T1000 (cell line): Measurements from ENCODE around the gene AFTPH.

Experiments used
- DNase-seq: peaks from one replicate; lab custom pipeline; 2025; ENCODE audit warnings: mixed read lengths; lab: John Stamatoyannopoulos, UW

The AFTPH gene

GRCh38 chr2:64593035-64593655 lies 69.0 kb downstream of the AFTPH start:
- no peak for DNase-seq

- DNase-seq: no peak
Measured at GRCh38 chr2:64594226-64594989, 70.3 kb downstream of the AFTPH start.

GRCh38 chr2:64595397-64596176 lies 71.5 kb downstream of the AFTPH start:
- DNase-seq: no peak

GRCh38 chr2:64598226-64598625 lies 74.1 kb downstream of the AFTPH start:
- no peak for DNase-seq

- no peak for DNase-seq
Measured at GRCh38 chr2:64599469-64599868, 75.3 kb downstream of the AFTPH start.

- no peak for DNase-seq
Measured at GRCh38 chr2:64601034-64601754, 77.1 kb downstream of the AFTPH start.

- no peak for DNase-seq
Measured at GRCh38 chr2:64601785-64602391, 77.8 kb downstream of the AFTPH start.

GRCh38 chr2:64602436-64602835 lies 78.3 kb downstream of the AFTPH start:
- DNase-seq: no peak

GRCh38 chr2:64604155-64604554 lies 80.0 kb downstream of the AFTPH start:
- DNase-seq: no peak

GRCh38 chr2:64605026-64605471 lies 80.9 kb downstream of the AFTPH start:
- no peak for DNase-seq

- DNase-seq: no peak
Measured at GRCh38 chr2:64605991-64606478, 81.9 kb downstream of the AFTPH start.

- no peak for DNase-seq
Measured at GRCh38 chr2:64606479-64607363, 82.6 kb downstream of the AFTPH start.

- DNase-seq: no peak
Measured at GRCh38 chr2:64607381-64608304, 83.5 kb downstream of the AFTPH start.

- DNase-seq: no peak
Measured at GRCh38 chr2:64608867-64609226, 84.7 kb downstream of the AFTPH start.

- no peak for DNase-seq
Measured at GRCh38 chr2:64609227-64609941, 85.3 kb downstream of the AFTPH start.

- no peak for DNase-seq
Measured at GRCh38 chr2:64609942-64610281, 85.8 kb downstream of the AFTPH start.

GRCh38 chr2:64610316-64610855 lies 86.3 kb downstream of the AFTPH start:
- DNase-seq: no peak

GRCh38 chr2:64612575-64613195 lies 88.6 kb downstream of the AFTPH start:
- DNase-seq: no peak
